HL-60/S4 treated with retinoic acid at 250 ng/mL for 4 days and 3 days (cell line): ENCODE measurements around the gene SYTL1.

Experiments
- in situ Hi-C: fragments of 300-500 bp; cut with MboI; formaldehyde crosslinking; loops from 2 replicates; pipeline ENCODE4 v1.7.0; 2022; ENCODE audit warnings: low sequenced_read_pairs

SYTL1 gene

DNA sequence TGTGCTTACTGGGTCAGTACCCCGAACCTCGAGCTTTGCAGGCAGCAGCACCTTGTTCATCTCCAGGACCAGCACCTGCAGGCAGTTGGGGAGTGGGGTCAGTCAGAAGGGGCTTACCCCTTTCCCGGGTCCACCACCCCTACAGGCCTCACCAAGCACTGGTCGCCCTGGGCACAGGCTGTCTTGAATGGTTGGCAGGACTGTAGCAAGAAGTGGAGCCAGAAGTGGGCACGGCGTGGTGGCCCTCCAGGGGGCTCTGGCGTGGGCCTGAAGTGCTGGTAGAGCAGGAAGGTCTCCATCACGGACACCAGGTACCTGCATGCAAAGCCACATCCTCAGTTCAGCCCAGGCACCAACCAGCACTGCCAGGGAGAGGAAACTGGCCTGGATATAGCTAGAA lies 19.7 kb downstream of the SYTL1 start:
- in situ Hi-C loops: no loop called here

- in situ Hi-C loops: no loop called here
Observed at GRCh38 chr1:27363766-27364695, 22.2 kb downstream of the SYTL1 start.

DNA sequence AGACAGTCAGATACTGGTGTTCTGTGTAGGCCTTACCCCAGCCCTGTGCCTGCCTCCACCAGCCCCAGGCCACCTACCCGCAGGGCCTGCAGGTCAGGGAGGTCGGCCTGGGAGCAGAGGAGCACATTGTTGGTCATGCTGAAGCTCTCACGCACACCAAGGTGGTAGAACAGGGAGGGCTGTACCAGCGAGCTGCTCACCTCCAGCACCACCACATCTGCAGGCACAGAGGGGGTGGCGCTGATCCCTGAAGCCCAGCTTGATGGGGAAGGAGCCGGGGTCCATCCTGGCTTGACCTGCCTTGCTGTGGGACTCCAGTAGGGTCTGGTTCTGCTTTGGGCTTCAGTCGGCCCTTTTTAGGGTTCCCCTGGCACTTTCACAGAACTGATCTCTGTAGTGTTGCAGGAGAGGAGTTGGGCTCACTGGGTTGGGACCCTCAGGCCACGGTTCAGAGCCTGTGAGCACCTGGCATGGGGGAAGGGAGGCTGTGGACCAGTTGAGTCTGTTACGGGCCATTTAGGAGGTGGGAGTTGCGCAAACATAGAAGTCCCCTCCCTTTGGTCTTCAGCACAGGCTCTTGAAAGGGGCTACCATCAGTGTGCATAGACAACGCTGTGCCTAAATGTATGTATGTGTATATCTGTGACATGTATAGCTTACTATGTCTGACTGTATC lies 23.0 kb downstream of the SYTL1 start:
- in situ Hi-C loops: no loop called here

GRCh38 chr1:27365372-27366112 lies 23.7 kb downstream of the SYTL1 start:
- in situ Hi-C loops: no loop called here

DNA sequence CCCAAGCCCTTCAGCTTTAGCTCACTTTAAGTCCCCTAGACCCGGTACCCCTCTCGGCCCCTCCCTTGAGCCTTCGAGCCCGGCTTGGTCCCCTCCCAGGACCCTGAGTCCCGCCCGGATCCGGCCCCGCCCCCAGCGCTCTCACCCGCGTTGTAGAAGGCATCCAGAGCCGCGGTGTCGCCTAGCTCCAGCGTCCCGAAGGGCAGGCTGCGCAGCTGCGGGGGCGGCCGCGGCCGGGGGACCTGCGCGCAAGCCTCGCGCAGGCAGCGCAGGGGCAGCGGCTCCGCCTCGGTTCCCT lies 24.2 kb downstream of the SYTL1 start:
- in situ Hi-C loops: no loop called here

- in situ Hi-C loops: no loop called here
Observed at GRCh38 chr1:27366411-27367159, 24.8 kb downstream of the SYTL1 start, which contains the start of gene MAP3K6. Gene MAP3K6, minus strand, starts transcription at chr1:27366961. Its CDS starts 364 bp downstream, at chr1:27366597.

- in situ Hi-C loops: no loop called here
Observed at GRCh38 chr1:27367160-27367650, 25.4 kb downstream of the SYTL1 start.

DNA sequence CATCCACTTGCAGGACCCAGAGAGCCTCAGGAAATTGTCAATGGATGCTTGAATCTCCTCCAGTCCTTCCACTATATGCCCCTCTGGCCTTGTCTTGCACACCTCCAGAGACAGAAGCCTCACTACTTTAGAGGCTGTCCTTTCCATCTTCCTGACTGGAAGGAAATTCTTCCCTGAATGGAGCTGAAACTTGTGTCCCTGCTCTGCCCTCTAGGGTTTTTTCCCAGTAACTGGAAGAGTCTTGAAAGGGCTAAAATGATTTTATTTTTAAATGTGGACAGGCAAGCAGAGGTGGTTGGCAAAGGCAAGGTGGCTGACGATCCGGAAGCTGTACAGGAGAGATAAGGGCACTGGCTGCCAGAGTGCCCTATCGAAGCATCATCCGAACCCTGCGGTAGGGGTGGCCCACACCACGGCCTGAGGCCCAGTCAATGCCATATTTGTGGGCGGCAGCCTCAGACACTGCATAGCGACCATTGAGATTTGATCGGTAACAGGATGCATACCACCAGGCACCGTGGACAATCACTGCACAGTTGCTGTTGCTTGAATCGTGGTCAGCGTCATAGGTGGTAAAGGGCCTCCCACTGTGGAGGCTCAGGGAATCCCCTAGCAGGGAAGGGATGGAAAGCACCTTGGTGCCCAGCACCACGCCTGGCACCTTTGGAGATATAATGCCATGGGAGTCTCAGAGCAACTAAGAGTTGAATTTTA lies 27.2 kb downstream of the SYTL1 start:
- in situ Hi-C loops: no loop called here

- in situ Hi-C loops: no loop called here
Observed at GRCh38 chr1:27372022-27372807, 30.4 kb downstream of the SYTL1 start.

DNA sequence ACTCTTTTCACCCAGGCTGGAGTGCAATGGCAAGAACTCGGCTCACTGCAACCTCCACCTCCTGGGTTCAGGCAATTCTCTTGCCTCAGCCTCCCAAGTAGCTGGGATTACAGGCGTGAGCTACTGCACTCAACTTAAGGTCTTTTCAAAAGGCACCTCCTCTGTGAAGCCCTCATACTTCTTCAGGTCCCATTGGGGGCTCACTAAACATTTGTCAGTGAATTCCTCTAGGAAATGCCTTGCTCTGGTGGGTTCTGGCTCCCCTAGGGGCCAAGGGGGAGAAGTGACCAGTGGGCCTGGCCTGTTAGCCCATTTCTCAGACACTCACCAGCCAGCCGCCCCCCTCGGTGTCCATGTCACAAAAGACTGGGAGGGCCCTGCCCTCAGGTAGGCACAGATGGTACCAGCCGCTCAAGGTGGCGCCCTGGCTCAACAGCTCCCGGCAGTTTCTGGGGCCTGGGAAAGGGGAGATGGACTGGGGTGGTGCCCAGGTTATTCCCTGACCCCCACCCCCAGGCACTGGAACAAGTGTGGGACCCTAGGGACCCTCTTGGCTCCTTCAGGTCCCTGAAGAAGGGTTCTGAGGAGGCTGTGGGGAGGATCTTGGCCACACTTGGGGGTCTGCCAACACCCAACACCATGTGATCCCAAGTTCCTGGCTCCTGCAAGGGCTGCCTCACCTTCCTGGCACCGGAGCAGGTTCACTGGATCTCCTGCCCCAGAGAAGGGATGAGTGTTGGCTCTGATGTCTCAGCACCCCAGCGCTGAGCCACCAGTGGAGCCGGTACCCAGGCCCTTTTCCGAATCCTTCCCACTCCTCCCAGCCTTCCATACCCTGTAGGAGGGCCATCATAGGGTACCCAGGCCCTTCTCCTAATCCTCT lies 31.2 kb downstream of the SYTL1 start:
- in situ Hi-C loops: no loop called here

DNA sequence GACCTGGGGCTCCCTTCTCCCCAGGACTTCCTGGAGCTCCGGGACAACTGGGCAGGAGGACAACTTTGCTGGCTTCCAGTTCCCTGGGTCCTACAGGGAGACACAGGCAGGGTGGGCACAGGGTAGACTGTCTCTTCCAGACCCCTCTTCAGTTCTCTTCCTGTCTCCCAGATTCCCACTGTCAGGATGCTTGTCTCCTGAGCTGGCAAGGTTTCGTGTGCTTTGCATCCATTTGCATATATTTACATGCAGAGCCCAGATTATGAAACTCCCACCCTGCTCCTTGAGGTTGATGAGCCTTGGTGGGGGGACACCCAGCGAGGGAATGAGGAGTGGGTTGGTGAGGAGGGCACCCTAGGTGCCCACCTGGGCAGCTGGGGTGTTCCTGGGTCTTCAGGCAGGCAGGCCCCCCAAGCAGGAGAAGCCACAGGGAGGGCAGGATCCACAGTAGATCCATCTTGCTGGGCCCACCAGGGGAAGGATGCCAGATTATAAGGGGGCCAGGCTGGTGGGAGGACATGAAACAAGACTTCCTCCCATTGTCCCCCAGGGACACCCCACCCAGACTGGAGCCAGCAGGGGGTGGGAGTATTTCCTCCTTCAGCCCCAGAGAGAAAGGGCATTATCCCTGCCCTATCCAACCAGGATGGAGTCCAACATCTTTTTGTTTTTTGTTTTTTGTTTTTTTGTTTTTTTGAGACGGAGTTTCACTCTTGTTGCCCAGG lies 32.7 kb downstream of the SYTL1 start, which contains the start of gene FCN3:
FCN3 (minus strand) TSS at position 463 of the 725 bp plus-strand sequence; CDS start at position 457, 6 bp downstream.
- in situ Hi-C loops: no loop called here

- in situ Hi-C loops: no loop called here
Observed at GRCh38 chr1:27377760-27378495, 36.1 kb downstream of the SYTL1 start.

GRCh38 chr1:27379564-27380122 lies 37.8 kb downstream of the SYTL1 start:
- in situ Hi-C loops: no loop called here

DNA sequence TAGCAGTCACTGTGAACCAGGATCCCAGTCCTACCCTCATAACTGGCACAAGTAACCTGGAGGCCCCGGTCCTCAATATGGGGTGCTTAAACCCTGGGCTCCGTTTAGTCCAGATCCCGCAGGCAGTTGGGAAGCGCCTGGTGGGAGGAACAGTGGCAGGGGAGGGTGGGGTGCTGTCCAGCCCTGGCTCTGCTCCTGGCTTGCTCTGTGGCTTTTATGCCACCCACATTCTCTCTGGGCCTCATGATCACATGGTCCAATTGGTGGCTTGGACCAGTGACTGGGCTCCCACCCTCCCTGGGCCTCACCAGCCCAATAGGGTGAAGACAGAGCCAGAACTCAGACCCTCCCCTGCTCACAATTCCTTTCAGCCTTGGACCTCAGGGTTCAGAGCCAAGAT lies 38.4 kb downstream of the SYTL1 start:
- in situ Hi-C loops: no loop called here

GRCh38 chr1:27380766-27381733 lies 39.2 kb downstream of the SYTL1 start:
- in situ Hi-C loops: no loop called here
